ENCODE results near the gene TRPV2.
A peak's percentile ranks its signal among the peaks of the same experiment; 100 is the strongest.

Gene TRPV2

GRCh38 chr17:16472539-16472938, 57.2 kb downstream of the TRPV2 start:
- DNase-seq (ENCODE audit: low read depth, low spot score), result no peak
- TF ChIP-seq CTCF (IDR thresholded peaks at IDR 0.05; ENCODE audit: insufficient read depth, low read length, missing control alignments), result no peak
- ChIA-PET CTCF (interaction anchor here (0.8 to 3.4 kb wide), 3 partner anchors 12 to 48 kb away, joined by 3 to 31 read pairs (median 13); no protein-coding TSS in a partner anchor), POLR2A (no interaction called here)
- H3K4me3 ChIP-seq (ENCODE audit: low read depth, low read length), result no peak overlapping the region

- no peak for DNase-seq (ENCODE audit: low read depth, low spot score)
- TF ChIP-seq CTCF (IDR thresholded peaks at IDR 0.05; ENCODE audit: insufficient read depth, low read length, missing control alignments), result no peak
- POLR2A ChIA-PET, result no interaction called here
- CTCF ChIA-PET, result interaction anchor here (0.7 to 5.8 kb wide), 5 partner anchors 11 to 47 kb away, joined by 3 to 36 read pairs (median 13); no protein-coding TSS in a partner anchor
- H3K4me3 ChIP-seq (ENCODE audit: low read depth, low read length), result no peak overlapping the region
Observed at GRCh38 chr17:16473044-16474011, 58.0 kb downstream of the TRPV2 start.

GRCh38 chr17:16474012-16474725, 58.8 kb downstream of the TRPV2 start:
- CTCF ChIA-PET, result interaction anchor here (0.7 to 5.8 kb wide), 3 partner anchors 12 to 47 kb away, joined by 3 to 36 read pairs (median 3); no protein-coding TSS in a partner anchor
- no peak for TF ChIP-seq CTCF (IDR thresholded peaks at IDR 0.05; ENCODE audit: insufficient read depth, low read length, missing control alignments)
- DNase-seq (ENCODE audit: low read depth, low spot score), result no peak
- POLR2A ChIA-PET, result interaction anchor here (1.7 kb wide), 1 partner anchor 35 kb away, joined by 6 read pairs; no protein-coding TSS in a partner anchor
- no peak overlapping the region for H3K4me3 ChIP-seq (ENCODE audit: low read depth, low read length)

- no peak overlapping the region for H3K4me3 ChIP-seq (ENCODE audit: low read depth, low read length)
- ChIA-PET CTCF (interaction anchor here (0.8 to 5.8 kb wide), 5 partner anchors 11 to 111 kb away, joined by 3 to 36 read pairs (median 3); no protein-coding TSS in a partner anchor), POLR2A (interaction anchor here (1.7 kb wide), 1 partner anchor 36 kb away, joined by 6 read pairs; no protein-coding TSS in a partner anchor)
- DNase-seq (ENCODE audit: low read depth, low spot score), result no peak
- no peak for TF ChIP-seq CTCF (IDR thresholded peaks at IDR 0.05; ENCODE audit: insufficient read depth, low read length, missing control alignments)
Observed at GRCh38 chr17:16475179-16475704, 59.9 kb downstream of the TRPV2 start.

- DNase-seq (ENCODE audit: low read depth, low spot score), result peak; percentile 21
- POLR2A ChIA-PET, result interaction anchor here (1.0 to 1.1 kb wide), 2 partner anchors 39 to 59 kb away, joined by 4 read pairs; no protein-coding TSS in a partner anchor
- H3K4me3 ChIP-seq (ENCODE audit: low read depth, low read length), result no peak overlapping the region
- CTCF ChIA-PET, result interaction anchor here (1.3 to 5.8 kb wide), 3 partner anchors 12 to 44 kb away, joined by 5 to 36 read pairs (median 12); no protein-coding TSS in a partner anchor
- TF ChIP-seq CTCF (IDR thresholded peaks at IDR 0.05; ENCODE audit: insufficient read depth, low read length, missing control alignments), result no peak
Observed at GRCh38 chr17:16477255-16477654, 61.9 kb downstream of the TRPV2 start.
